ENCODE measurements around the gene PPP2R5C.

DNA sequence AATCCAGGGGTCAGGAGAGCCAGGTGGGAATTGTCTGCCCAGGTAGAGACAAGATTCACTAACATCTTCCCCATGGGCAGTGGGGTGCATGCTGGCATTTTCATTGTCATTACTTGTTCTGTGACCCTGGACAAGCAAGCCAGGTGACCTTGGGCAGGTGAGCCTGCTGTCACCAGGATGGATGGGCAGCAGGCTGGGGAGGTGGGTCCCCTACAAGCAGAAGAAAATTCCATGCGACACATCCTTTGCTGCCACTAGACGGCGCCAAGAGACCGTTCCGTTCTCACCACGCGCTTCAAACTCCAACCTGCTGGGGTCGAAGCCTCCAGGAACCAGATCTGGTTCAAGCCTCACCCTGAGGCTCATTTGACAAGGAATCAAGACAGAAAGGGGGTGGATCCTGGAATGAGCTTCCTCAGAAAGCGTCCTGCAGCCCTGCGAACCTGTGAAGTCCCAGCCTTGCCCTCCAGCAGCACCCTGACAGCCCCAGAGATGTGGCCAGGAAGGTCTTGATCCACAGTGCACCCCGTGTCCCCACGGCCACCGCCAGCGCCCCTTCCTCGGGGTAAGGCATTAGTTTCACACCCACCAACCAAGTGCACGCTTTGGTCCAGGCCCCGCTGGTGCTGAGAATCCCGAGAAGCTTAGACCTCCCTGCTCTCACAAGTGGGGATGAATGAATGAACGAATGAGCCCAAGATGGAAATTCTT lies 199.7 kb downstream of the PPP2R5C start:
- TF ChIP-seq POLR2A (IDR thresholded peaks at IDR 0.05; ENCODE audit: low read depth, low read length) (no peak), CTCF (conservative IDR thresholded peaks at IDR 0.05; ENCODE audit: low read depth, low read length) (peak; percentile 90), RFX5 (IDR thresholded peaks at IDR 0.05; ENCODE audit: low read depth, low read length) (no peak), RAD21 (IDR thresholded peaks at IDR 0.05; ENCODE audit: low read length) (peak; percentile 88), MXI1 (IDR thresholded peaks at IDR 0.05; ENCODE audit: borderline replicate concordance, low read depth, low read length) (peak; percentile 49; the same call in 1 of the 2 replicates), BHLHE40 (IDR thresholded peaks at IDR 0.05; ENCODE audit: low read depth, low read length) (no peak), ELK1 (IDR thresholded peaks at IDR 0.05; ENCODE audit: borderline replicate concordance, low read depth, low read length) (no peak), NFE2L2 (IDR thresholded peaks at IDR 0.05; ENCODE audit: low read depth, low read length) (no peak), MAFK (IDR thresholded peaks at IDR 0.05; ENCODE audit: low read depth, low read length) (no peak), CEBPB (IDR thresholded peaks at IDR 0.05; ENCODE audit: low read depth, low read length) (no peak)
- TF ChIP-seq, protein P1, sequence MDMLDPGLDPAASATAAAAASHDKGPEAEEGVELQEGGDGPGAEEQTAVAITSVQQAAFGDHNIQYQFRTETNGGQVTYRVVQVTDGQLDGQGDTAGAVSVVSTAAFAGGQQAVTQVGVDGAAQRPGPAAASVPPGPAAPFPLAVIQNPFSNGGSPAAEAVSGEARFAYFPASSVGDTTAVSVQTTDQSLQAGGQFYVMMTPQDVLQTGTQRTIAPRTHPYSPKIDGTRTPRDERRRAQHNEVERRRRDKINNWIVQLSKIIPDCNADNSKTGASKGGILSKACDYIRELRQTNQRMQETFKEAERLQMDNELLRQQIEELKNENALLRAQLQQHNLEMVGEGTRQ (IDR thresholded peaks at IDR 0.05; ENCODE audit: low read depth, low read length), result no peak
